Activated B cell treated with CpG ODN at 0.5 μM for 24 hours (primary cell): ENCODE results near the gene NCAPD3. TPM values are rescaled to one million over a fixed set of nuclear protein-coding genes. Genes with fewer than 3 reads are reported as not detected.

Source experiments
- ATAC-seq: fragments of 200-7000 bp; cut with Tn5 transposase; one replicate; pipeline ENCODE4 v1.10.0; 2021; ENCODE audit warnings: low read depth, mild to moderate bottlenecking, moderate library complexity
- CTCF ChIA-PET: fragments of 350-600 bp; sonication (Branson Sonifier 250); formaldehyde crosslinking; loops from one replicate; lab custom pipeline; 2021; ENCODE audit warnings: antibody characterized with exemption; lab: Charles Lee
- POLR2A ChIA-PET: fragments of 350-600 bp; sonication (Branson Sonifier 250); formaldehyde crosslinking; loops from one replicate; lab custom pipeline; 2021; ENCODE audit warnings: antibody characterized with exemption; lab: Charles Lee
- DNase-seq: peaks from one replicate; pipeline ENCODE4 v3.0.0; 2022
- H3K27ac Mint-ChIP-seq: one replicate; pipeline ENCODE4 v1.8.0; 2020; ENCODE audit warnings: mixed read lengths
- H3K27me3 Mint-ChIP-seq: one replicate; pipeline ENCODE4 v1.8.0; 2021; ENCODE audit warnings: mixed read lengths
- H3K36me3 Mint-ChIP-seq: one replicate; pipeline ENCODE4 v1.8.0; 2021; ENCODE audit warnings: low read depth, mixed read lengths
- H3K4me1 Mint-ChIP-seq: one replicate; pipeline ENCODE4 v1.8.0; 2021; ENCODE audit warnings: mixed read lengths
- H3K4me3 Mint-ChIP-seq: one replicate; pipeline ENCODE4 v1.8.0; 2020; ENCODE audit warnings: mild to moderate bottlenecking, mixed read lengths
- H3K9me3 Mint-ChIP-seq: one replicate; pipeline ENCODE4 v1.8.0; 2020; ENCODE audit warnings: mixed read lengths
- CTCF ChIP-seq: fragments of 200-600 bp; IDR thresholded peaks from one replicate; pipeline ENCODE4 v1.8.0; 2022; ENCODE audit warnings: antibody characterized with exemption, mild to moderate bottlenecking
- intact Hi-C: fragments of 100-400 bp; cut with micrococcal nuclease; formaldehyde crosslinking; loops from one replicate; pipeline ENCODE4 v1.15.1; 2024
- total RNA-seq: library from RNA; stranded (reverse); gene quantifications from 2 replicates; pipeline ENCODE4 v1.2.3, GENCODE V29; 2022

NCAPD3 gene
- total RNA-seq, 1 donor from 2014 or later: 22.2 TPM

GRCh38 chr11:134178032-134178674, 45.6 kb downstream of the NCAPD3 start:
- Mint-ChIP-seq H3K36me3 (peaks cover 76% of the 10 kb centered on the region), H3K4me1 (no peaks in the 10 kb centered on the region), H3K9me3 (no peaks in the 10 kb centered on the region), H3K27ac (no peak overlapping the region), H3K4me3 (no peak overlapping the region), H3K27me3 (no peaks in the 10 kb centered on the region)
- no peak for TF ChIP-seq CTCF
- CTCF ChIA-PET: no interaction called here
- intact Hi-C loops: no loop called here
- DNase-seq: no peak
- no peak for ATAC-seq
- POLR2A ChIA-PET: interaction anchor here (0.6 kb wide), 1 partner anchor 11 kb away, joined by 3 read pairs; no protein-coding TSS in a partner anchor

GRCh38 chr11:134176284-134176683, 47.5 kb downstream of the NCAPD3 start:
- H3K4me3 Mint-ChIP-seq: no peak overlapping the region
- no peak overlapping the region for H3K27ac Mint-ChIP-seq
- no peaks in the 10 kb centered on the region for H3K4me1 Mint-ChIP-seq
- intact Hi-C loops: no loop called here
- ChIA-PET POLR2A (no interaction called here), CTCF (no interaction called here)
- H3K36me3 Mint-ChIP-seq: peaks cover 76% of the 10 kb centered on the region
- no peak for ATAC-seq
- TF ChIP-seq CTCF: no peak
- DNase-seq: no peak
- H3K27me3 Mint-ChIP-seq: no peaks in the 10 kb centered on the region
- H3K9me3 Mint-ChIP-seq: no peaks in the 10 kb centered on the region

GRCh38 chr11:134173296-134173695, 50.5 kb downstream of the NCAPD3 start:
- H3K36me3 Mint-ChIP-seq: peaks cover 79% of the 10 kb centered on the region
- no peak overlapping the region for H3K4me3 Mint-ChIP-seq
- H3K9me3 Mint-ChIP-seq: no peaks in the 10 kb centered on the region
- no peaks in the 10 kb centered on the region for H3K27me3 Mint-ChIP-seq
- intact Hi-C loops: no loop called here
- no peak for DNase-seq
- no peak overlapping the region for H3K27ac Mint-ChIP-seq
- no peak for TF ChIP-seq CTCF
- ChIA-PET CTCF (no interaction called here), POLR2A (no interaction called here)
- ATAC-seq: no peak
- H3K4me1 Mint-ChIP-seq: no peaks in the 10 kb centered on the region

- no peak for TF ChIP-seq CTCF
- Mint-ChIP-seq H3K27me3 (no peaks in the 10 kb centered on the region), H3K9me3 (no peaks in the 10 kb centered on the region), H3K36me3 (peaks cover 82% of the 10 kb centered on the region), H3K27ac (no peak overlapping the region), H3K4me3 (no peak overlapping the region), H3K4me1 (no peaks in the 10 kb centered on the region)
- ChIA-PET CTCF (no interaction called here), POLR2A (no interaction called here)
- ATAC-seq (no peak), DNase-seq (no peak)
- intact Hi-C loops: no loop called here
These were observed 51.8 kb downstream of the NCAPD3 start for GRCh38 chr11:134171951-134172350.

DNA sequence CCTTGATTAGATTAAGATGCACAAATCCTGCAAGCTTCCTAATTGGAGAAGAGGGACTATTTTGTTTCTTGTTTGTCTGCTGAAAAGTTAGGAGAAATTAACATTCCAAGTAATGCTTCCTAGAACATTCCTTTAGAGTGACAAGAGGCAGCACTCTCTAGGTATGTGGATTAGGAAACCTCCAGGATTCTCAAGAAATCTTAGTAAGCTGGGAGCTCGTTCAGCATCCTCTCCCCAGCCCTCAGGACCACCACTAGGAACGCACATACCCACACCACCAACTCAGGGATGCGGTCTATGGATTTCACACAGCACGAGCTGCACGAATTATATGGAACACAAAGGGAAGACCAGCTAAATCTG, 52.9 kb downstream of the NCAPD3 start:
- DNase-seq: no peak
- no peak overlapping the region for H3K4me3 Mint-ChIP-seq
- H3K9me3 Mint-ChIP-seq: no peaks in the 10 kb centered on the region
- no peak for TF ChIP-seq CTCF
- no peak for ATAC-seq
- ChIA-PET CTCF (no interaction called here), POLR2A (interaction anchor here (0.5 kb wide), 1 partner anchor 49 kb away, joined by 3 read pairs; no protein-coding TSS in a partner anchor)
- no peaks in the 10 kb centered on the region for H3K4me1 Mint-ChIP-seq
- no peaks in the 10 kb centered on the region for H3K27me3 Mint-ChIP-seq
- no peak overlapping the region for H3K27ac Mint-ChIP-seq
- intact Hi-C loops: no loop called here
- H3K36me3 Mint-ChIP-seq: peaks cover 71% of the 10 kb centered on the region
